ENCODE data around the gene TNRC6B.

TNRC6B gene

GRCh38 chr22:40187389-40187788, 9.7 kb downstream of the TNRC6B start:
- no peaks in the 10 kb centered on the region for H3K36me3 ChIP-seq (ENCODE audit: control insufficient read depth in 2 of 2, insufficient read depth in 1 of 2, low read length in 2 of 2)
- POLR2A ChIA-PET = no interaction called here
- no peak for TF ChIP-seq ZNF776 (tag by site-specific recombination; IDR thresholded peaks at IDR 0.05; ENCODE audit: borderline replicate concordance)
- TF ChIP-seq ZNF600 (tag by site-specific recombination; IDR thresholded peaks at IDR 0.05) = 0 out of 2 replicates have a peak, but pooled peaks have one; percentile 31
- no peak for TF ChIP-seq ZNF266 (tag by site-specific recombination; IDR thresholded peaks at IDR 0.05; ENCODE audit: low read depth)
- TF ChIP-seq, protein P1, sequence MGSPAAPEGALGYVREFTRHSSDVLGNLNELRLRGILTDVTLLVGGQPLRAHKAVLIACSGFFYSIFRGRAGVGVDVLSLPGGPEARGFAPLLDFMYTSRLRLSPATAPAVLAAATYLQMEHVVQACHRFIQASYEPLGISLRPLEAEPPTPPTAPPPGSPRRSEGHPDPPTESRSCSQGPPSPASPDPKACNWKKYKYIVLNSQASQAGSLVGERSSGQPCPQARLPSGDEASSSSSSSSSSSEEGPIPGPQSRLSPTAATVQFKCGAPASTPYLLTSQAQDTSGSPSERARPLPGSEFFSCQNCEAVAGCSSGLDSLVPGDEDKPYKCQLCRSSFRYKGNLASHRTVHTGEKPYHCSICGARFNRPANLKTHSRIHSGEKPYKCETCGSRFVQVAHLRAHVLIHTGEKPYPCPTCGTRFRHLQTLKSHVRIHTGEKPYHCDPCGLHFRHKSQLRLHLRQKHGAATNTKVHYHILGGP (tag by site-specific recombination; IDR thresholded peaks at IDR 0.05) = no peak
- no peak for TF ChIP-seq ZNF777 (tag by site-specific recombination; IDR thresholded peaks at IDR 0.05; ENCODE audit: borderline replicate concordance)
- TF ChIP-seq PRDM6 (tag by site-specific recombination; IDR thresholded peaks at IDR 0.05) = peak; percentile 38; the same call in 1 of the 2 replicates
- TF ChIP-seq PATZ1 (tag by site-specific recombination; IDR thresholded peaks at IDR 0.05) = 0 out of 2 replicates have a peak, but pooled peaks have one; percentile 22
- peak; percentile 54; the same call in 1 of the 2 replicates for TF ChIP-seq PRDM4 (tag by site-specific recombination; IDR thresholded peaks at IDR 0.05)
- TF ChIP-seq GLIS1 (tag by site-specific recombination; IDR thresholded peaks at IDR 0.05) = peak; percentile 76
- no peak for TF ChIP-seq ZNF404 (tag by site-specific recombination; IDR thresholded peaks at IDR 0.05)
- TF ChIP-seq, protein P2, sequence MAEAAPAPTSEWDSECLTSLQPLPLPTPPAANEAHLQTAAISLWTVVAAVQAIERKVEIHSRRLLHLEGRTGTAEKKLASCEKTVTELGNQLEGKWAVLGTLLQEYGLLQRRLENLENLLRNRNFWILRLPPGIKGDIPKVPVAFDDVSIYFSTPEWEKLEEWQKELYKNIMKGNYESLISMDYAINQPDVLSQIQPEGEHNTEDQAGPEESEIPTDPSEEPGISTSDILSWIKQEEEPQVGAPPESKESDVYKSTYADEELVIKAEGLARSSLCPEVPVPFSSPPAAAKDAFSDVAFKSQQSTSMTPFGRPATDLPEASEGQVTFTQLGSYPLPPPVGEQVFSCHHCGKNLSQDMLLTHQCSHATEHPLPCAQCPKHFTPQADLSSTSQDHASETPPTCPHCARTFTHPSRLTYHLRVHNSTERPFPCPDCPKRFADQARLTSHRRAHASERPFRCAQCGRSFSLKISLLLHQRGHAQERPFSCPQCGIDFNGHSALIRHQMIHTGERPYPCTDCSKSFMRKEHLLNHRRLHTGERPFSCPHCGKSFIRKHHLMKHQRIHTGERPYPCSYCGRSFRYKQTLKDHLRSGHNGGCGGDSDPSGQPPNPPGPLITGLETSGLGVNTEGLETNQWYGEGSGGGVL (tag by site-specific recombination; IDR thresholded peaks at IDR 0.05) = peak; percentile 69
- no peak overlapping the region for H3K4me3 ChIP-seq (ENCODE audit: low read depth, low read length)
- CTCF ChIA-PET = interaction anchor here (1.2 kb wide), 1 partner anchor 152 kb away, joined by 3 read pairs; no protein-coding TSS in a partner anchor
- no peaks in the 10 kb centered on the region for H3K9me3 ChIP-seq (ENCODE audit: control insufficient read depth, insufficient read depth, low read depth, low read length)
- H3K4me1 ChIP-seq (ENCODE audit: control insufficient read depth, insufficient read depth, low read length) = peaks cover 12% of the 10 kb centered on the region
- no peak overlapping the region; the same call in 1 of the 2 replicates for H3K27ac ChIP-seq (ENCODE audit: extremely low read depth, low read depth, low read length)

GRCh38 chr22:40189997-40190396, 12.3 kb downstream of the TNRC6B start:
- Histone ChIP-seq H3K36me3 (ENCODE audit: control insufficient read depth in 2 of 2, insufficient read depth in 1 of 2, low read length in 2 of 2) (no peaks in the 10 kb centered on the region), H3K27ac (ENCODE audit: extremely low read depth, low read depth, low read length) (no peak overlapping the region), H3K4me1 (ENCODE audit: control insufficient read depth, insufficient read depth, low read length) (peaks cover 10% of the 10 kb centered on the region), H3K4me3 (ENCODE audit: low read depth, low read length) (no peak overlapping the region), H3K9me3 (ENCODE audit: control insufficient read depth, insufficient read depth, low read depth, low read length) (no peaks in the 10 kb centered on the region)
- CTCF ChIA-PET = interaction anchor here (1.0 to 1.6 kb wide), 3 partner anchors 10 to 158 kb away, joined by 3 to 7 read pairs (median 3); no protein-coding TSS in a partner anchor
- POLR2A ChIA-PET = interaction anchor here (0.7 kb wide), 1 partner anchor 17 kb away, joined by 6 read pairs; no protein-coding TSS in a partner anchor
- TF ChIP-seq ZNF626 (tag by site-specific recombination; IDR thresholded peaks at IDR 0.05) = no peak
- no peak for TF ChIP-seq GLI2 (tag by site-specific recombination; IDR thresholded peaks at IDR 0.05; ENCODE audit: borderline replicate concordance, low read depth)
- peak; percentile 54; the same call in 1 of the 2 replicates for TF ChIP-seq PRDM6 (tag by site-specific recombination; IDR thresholded peaks at IDR 0.05)
